ENCODE data around the gene COX20. TPM values are rescaled to one million over a fixed set of nuclear protein-coding genes. Genes with fewer than 3 reads are reported as not detected.

COX20 gene
- total RNA-seq, 1 donor from 2014 or later, result 20.8 TPM

DNA sequence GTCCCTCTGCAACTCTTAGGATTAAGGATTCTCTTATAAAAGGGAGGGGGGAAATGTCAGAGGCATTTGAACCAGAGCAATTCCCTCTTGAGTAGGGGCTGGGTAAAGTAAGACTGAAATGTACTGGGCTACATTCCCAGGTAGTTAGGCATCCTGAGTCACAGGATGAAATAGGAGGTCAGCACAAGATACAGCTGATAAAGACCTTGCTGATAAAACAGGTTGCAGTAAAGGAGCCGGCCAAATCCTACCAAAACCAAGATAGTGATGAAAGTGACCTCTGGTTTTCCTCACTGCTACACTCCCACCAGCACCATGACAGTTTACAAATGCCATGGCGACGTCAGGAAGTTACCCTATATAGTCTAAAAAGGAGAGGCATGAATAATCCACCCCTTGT lies 14.3 kb upstream of the COX20 start:
- DNase-seq (ENCODE audit: low spot score), result peak; percentile 39

DNA sequence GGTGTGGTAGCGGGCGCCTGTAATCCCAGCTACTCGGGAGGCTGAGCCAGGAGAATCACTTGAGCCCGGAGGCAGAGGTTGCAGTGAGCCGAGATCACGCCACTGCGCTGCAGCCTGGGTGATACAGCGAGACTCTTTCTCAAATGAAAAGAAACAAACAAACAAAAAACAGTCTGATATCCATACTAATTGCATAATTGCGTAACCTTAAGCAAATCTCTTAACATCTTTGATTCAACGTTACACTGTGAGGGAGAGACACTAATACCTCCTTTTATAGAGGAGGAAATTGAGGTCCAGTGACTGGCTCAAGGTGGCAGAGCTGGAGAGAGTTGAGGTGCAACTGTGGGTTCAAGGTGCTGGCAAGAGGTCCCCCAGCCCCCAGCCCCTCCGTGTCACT lies 12.6 kb upstream of the COX20 start:
- DNase-seq (ENCODE audit: low spot score), result no peak

DNA sequence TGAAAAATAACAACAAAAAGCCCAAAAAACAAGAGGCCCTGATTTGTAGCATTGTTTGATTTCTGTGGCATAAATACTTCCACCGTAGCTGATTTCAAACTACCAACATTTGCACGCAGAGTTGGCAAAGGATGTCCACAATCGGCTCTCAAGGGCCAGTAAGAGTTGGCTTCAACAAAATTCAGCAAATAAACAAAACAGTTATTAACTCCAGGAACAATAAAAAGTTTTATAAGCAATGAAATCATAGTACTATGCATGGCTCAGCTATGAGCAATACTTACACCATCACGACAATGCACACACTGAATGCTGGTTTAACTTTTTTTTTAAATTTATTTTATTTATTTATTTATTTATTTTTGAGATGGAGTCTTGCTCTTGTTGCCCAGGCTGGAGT lies 8.7 kb upstream of the COX20 start:
- no peak for DNase-seq (ENCODE audit: low spot score)

DNA sequence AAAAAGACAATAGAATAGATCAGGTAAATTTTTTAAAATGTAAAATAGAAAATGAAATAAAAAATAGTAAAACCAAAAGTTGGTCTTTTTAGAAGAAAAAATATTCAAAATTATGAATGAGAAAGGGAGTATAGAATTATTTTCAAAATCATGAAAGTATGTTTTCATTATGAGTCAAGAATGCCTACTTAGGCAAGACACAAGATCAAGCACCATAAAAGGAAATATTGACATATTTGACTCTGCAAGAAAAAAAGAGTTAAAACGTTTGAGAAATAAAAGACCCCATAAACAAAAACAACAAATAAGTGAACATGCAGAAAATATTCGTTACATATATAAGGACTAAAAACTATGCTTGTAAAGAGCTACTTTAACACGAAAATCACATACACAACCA lies 4.8 kb upstream of the COX20 start:
- no peak for DNase-seq (ENCODE audit: low spot score)

DNA sequence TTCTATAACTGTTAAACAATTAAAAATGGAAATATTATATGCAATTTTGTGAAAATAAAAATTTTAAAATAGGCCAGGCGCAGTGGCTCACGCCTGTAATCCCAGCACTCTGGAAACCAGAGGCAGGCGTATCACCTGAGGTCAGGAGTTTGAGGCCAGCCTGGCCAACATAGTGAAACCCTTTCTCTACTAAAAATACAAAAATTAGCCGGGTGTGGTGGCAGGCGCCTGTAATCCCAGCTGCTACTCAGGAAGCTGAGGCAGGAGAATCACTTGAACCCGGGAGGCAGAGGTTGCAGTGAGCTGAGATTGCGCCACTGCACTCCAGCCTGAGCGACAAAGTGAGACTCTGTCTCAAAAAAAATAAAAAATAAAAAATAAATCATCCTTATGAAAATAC lies 2.2 kb upstream of the COX20 start:
- DNase-seq (ENCODE audit: low spot score), result peak; percentile 35

DNA sequence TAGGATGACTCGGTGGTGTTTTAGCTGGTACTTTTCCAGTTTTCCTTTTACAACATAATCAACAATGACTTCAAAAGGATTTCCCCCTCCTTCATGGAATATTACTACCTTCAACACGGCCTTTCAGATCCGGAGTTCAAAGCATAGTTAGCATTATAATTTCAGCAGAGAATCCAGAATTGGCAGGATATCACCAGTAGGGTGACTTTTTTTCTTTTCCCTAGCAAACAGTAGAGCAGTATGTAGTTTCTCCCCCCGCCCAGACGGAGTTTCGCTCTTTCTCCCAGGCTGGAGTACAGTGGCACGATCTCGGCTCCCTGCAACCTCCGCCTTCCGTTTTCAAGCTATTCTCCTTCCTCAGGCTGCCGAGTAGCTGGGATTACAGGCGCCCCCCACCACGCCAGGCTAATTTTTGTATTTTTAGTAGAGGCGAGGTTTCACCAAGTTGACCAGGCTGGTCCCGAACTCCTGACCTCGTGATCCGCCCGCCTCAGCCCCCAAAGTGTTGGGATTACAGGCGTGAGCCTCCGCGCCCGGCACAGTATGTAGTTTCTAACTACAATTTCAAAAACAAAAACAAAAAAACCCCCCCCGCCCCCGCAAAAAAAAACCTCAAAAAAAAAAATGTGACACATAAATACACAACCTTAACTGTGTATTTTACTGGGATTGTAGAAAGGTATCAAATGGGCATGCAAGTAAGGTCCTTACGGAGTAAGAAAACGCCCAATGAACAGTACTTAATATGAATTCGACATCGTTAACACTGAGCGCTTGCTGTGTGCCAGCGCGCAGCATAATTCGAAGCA lies 1.5 kb upstream of the COX20 start:
- DNase-seq (ENCODE audit: low spot score), result peak; percentile 82

DNA sequence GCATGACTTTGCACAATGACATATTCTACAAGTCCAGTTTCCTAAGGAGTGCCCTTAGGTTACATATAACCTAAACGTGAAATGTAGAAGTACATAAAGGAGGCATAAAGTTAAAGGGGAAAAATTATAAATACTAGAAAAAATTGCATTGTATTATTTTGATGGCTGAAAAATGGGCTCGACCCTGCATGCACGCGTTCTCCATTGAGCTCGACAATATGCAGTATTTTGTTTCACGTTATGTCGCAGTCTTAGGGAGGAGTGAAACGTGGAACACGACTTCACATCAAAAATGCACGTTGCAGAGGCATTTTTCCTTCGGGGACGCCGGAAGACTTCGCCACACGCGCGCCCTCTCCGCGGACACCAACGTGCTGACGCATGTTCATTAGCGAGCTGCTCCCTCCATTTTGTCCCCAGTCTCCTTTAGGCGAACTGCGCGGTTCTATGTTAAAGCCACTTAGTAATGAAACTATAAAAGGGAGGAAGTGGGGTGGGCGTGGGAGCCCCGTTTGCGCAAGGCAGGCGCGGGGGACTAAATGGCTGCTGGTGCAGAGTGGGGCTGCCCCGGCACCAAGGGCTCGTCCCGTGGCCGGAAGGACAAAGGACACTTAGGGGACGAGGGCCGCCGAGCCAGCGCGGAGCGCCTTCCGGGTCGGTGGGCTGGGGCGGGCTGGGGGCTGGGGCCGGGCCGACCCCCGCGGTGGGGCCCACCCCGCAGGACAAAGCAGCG lies 749 bp upstream of the COX20 start:
- DNase-seq (ENCODE audit: low spot score), result peak; percentile 95

DNA sequence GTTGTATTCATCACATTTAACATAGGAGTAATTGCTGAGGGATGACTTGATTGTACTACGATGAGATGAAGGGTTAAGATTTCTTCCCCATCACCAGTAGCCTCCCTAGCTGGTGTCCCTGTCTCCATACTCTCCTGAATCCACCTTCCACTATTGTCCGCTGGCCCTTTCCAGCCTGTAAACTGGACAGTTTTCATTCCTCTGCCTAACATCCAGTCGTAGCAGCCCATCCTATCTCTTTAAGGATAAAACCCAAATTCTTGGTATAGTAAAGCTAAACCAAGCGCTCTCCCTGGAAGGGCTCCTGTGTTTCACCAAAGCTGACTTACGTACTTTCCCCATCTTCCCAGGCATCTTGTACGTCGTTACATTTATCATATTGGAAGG lies 670 bp downstream of the COX20 start:
- DNase-seq (ENCODE audit: low spot score), result no peak

DNA sequence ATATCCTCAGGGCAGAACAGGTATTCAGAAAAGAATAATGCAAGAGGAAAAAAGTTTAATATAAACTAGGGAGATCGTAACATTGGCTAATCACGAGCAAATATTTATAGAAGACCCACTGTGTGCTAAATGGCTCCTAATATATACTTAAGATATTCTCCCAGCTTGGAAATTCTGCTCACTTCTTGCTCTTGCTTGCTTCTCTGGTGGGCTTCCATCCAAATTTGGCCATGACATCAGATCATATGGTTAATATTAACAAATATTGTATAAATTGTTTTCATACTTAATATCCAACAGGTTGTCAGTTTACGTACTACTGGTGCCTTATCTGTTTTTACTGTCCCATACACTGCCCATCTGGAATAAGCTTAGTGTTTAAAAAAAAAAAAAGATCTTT lies 1.1 kb downstream of the COX20 start:
- no peak for DNase-seq (ENCODE audit: low spot score)

DNA sequence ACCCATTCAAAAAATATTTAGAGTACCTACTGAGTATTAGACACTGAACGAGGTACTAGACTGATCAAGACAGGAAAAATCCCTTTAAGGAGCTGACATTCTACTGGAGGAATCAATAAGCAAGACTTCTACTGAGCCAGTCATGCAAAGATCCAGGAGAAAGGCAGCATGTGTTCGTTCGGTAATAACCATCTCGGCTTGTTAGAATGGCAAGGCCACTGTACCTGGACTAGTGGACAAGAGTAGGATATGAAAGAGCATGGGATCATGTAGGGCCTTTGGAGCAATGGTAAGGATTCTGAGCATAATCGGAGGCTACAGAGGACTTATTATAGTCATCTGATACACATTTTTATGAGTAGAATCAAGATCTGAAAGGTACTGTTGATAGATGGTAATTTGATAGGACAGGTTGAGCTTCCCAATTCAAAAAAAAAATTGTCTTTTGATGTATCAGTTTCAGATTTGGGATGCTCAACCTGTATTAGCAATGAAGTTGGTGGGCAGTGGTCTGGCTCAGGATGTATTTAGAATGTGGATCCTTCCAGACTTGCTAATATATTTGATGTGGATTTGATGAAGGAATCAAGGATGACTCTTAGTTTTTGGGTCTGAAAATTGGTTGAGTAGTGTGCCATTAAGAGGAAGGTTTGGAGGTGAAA lies 2.3 kb downstream of the COX20 start:
- no peak for DNase-seq (ENCODE audit: low spot score)

DNA sequence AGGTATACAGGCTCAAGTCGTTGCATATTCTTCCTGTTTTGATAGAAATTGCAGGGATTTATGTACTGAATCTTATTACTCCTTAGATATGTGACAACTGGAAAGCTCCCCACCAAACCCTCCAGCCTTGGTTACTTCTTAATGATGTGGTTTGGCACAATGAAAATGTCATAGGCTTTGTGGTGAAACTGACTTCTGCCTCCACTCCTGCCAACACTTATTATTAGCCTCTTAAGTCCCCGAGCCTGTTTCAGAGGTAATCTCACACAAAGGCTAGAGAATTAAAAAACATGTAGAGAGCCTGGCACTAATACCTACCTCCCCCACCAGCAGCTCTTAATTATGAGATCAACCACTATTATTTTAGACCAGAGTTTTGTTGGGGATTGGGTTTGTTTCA lies 4.2 kb downstream of the COX20 start:
- no peak for DNase-seq (ENCODE audit: low spot score)

DNA sequence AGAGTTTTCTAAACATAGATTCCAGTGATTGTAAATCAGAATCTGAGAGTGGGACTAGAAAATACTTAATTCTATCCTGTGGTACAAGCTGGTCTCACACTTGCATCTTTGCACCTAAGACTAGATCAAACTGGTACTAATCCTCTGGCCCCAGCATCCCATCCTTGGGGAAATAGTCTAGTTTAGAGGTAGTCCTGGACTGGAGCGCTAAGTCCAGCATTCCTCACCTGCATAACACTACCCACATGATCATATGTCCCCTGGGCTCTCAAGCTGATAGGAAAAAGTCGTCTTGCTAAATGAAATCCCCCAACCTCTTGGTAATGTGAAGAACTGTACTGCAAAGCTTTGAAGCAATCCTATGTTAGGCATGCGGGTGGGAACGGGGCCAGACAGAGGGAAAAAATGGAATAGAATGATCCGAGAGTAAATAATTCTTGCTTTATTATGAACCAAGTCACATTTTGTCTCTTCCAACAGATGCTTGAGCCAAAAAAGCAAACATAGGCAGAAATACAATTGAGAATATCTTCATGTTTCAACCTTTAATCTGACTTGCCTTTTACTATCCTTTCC lies 4.8 kb downstream of the COX20 start:
- DNase-seq (ENCODE audit: low spot score), result no peak

DNA sequence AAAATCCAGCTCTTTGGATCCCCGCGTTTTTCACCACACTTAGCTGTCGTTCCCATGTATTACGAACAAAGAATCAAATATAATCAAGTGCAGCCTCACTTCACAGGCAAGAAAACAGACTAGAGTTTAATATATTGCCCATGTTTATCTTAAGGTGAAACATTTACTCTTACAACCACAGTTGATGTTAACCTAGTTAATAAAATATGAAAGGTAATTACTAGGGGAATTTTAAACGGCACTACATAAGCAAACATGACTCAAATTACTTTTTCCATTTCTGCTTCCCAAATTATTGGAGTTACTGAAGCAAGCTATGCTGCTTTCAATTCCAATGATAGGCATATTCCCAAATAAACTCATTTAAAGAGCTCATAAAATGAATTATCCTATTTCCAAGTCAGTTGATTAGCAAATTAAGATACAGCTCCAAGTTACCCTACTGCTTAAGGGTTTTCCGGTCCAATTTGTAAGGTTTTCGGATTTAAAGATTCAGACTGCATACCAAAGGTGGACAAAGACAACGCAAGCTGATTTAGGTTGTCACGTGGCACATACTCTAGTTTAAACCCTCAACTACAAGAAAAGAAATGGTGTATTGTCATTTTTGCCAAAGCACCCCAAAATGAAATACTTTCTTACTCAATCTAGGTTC lies 5.9 kb downstream of the COX20 start:
- no peak for DNase-seq (ENCODE audit: low spot score)

DNA sequence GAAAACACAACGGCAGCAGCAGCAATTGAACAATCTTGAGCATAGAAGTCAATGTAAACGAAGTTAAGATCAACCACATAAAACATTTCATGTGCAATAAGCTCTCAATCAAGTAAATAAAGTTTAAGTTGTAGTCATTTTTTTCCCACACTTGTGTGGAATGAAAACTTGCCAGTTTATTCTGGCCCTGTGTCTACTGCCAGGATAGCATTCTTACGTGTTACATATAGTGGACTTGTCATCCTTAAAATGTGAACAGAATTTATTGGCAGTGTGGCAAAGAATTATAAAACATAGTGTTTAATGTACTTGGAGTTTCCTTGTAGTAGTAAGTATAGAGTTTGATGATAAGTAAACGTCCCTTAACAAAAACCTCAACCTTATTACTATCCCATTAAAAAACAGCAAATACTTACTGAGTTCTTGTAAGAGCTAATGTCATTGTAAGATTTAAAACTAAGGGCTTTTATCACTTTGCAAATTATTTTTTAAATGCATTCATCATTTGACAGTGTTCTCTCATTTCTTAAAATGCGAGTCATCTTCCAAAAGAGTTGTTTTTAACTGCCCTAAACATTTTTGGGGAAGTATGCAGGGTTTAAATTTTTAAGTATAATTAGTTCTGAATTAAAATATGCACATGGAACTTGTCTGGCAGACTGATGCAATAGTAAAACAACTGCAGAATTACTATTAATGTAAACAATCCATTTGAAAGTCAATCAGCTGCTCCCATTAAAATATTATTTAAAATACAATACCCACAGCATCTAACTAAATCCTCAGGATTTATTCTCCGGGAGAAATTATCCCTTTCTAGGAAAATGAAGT lies 7.9 kb downstream of the COX20 start:
- no peak for DNase-seq (ENCODE audit: low spot score)

DNA sequence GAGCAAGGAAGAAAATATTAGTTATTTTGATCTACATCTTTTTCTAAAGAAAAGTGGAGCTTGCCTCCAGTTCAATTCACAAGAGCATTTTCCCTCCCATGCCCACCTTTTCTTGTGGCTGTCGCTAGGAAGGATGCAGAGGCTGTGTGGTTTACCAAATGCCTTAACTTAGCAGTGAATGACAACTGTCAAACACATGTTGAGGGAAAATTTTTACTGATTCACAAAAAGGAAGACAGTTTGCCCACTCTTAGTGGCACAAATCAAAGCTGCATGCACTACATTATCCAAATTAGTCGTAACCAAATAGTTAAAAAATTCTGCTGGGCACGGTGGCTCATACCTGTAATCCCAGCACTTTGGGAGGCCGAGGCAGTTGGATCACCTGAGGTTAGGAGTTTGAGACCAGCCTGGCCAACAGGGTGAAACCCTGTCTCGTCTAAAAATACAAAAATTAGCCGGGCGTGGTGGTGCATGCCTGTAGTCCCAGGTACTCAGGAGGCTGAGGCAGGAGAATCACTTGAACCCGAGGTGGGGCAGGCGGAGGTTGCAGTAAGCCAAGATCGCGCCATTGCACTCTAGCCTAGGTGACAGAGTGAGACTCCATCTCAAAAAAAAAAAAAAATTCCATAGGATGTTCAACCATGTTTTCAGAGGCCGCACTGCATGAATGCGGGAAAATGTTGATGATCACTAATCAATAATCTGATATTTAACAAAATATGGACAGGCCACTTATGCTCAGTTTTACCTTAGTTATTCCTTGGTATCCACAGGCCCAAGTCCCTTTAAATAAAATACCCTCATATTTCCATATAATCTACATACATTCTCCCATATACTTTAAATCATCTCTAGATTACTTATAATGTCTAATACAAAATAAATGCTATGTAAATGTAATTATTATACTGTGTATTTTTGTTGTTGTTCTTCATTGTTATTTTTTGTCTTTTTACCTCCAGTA lies 9.0 kb downstream of the COX20 start:
- DNase-seq (ENCODE audit: low spot score), result no peak

DNA sequence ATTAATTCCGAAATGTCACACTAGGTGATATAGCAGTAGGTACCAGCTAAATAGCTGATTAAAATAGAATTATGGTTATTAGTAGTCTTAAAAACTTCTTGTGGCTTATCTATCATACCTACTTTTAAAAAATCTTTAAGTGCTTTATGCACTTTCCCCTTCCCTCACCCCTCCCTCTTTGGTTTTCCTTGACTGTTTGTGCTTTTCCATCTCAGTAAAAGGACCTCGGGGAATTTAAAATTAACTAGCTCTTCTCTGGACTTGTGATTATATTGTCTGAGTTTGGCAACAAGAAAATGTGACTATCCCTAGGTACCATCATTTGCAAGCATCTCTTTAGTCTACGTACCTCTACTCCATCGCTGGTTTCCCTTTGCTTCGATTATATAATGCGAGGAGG lies 11.2 kb downstream of the COX20 start:
- DNase-seq (ENCODE audit: low spot score), result no peak

DNA sequence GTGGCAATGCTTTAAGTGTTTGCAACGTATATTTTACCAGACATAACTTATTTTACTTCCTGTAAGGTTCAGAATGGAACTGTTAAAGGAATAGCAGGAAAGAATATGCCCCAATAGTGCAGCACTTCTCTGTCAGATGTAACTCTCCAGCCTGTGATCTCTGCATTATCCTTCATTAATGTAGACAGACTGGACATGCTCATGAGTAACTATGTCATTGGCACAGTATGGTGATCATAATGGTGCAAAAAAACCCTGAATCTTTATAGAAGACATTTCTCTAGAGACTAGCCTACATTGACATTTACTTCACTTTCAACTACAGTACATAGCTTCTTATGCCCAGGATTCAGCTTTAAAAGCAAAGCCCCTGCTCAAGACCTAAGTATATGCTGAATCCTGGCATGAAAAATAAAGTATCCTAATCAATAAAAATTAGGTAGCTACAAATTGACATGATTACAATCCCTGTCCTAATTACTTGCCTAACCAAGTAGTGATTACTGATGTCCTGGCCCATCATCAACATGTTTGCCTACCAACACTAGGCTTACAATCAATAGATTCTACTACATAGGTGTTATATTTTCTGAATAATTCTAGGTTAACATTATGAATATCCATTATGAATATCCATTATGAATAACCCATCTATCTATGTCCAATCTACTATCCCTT lies 13.9 kb downstream of the COX20 start:
- no peak for DNase-seq (ENCODE audit: low spot score)

DNA sequence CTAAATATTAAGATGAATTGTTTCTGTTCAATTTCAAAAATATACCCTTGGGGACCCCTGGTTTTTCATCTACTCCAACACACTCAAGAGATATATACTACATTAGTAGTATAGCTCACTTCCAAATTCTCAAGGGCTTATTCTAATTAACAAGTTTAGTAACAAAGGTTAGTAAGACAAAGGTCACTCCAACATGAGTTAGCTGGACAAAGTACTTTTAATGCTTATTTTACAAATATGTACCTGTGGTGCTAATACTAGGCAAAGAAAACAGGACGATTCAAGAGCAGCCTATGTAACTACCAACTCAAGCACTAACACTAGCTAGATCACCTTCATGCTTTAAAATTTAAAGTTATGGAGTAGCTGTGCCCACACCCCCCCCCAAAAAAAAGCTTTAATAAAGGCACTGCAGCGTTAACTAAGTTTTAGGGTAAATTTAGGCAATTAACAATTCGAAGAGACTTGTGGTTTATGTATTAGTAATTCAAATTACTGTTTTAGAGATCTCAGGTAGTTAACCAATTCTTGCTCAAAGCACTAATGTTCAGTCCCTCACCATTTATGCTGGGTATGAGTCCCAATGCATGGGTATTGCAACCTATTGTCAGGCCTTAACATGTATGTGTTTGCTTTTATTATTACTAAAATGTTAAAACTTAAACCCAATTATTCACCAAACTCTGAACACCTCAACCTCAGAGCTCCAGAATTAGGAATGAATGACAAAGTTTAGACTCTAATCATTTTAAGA lies 14.8 kb downstream of the COX20 start:
- DNase-seq (ENCODE audit: low spot score), result no peak
